Tibial nerve (tissue), 4 donors: Measurements from ENCODE around the gene ZNF519. TPM values are rescaled to one million over a fixed set of nuclear protein-coding genes. Genes with fewer than 3 reads are reported as not detected.

ENCODE experiments used
- total RNA-seq, 4 donors: library from RNA; depleted of rRNA; stranded (reverse); fragments of >200 nt; gene quantifications; one replicate each; pipeline ENCODE4 v1.1.0, GENCODE V29; 2016

Gene ZNF519
- total RNA-seq, 4 donors from 2014 or later: 3.0 to 11.4 (median 9.5) TPM

Other genes with a start within 250 kb of the ZNF519 start
- not detected for gene MC2R, start 216.9 kb downstream of the ZNF519 start, total RNA-seq